Fibroblast of skin of back (primary cell): ENCODE data around the gene MYO1D.
"Not testable (repeated sequence)": the region's sequence is repeated elsewhere in the genome, so short reads cannot be mapped to it uniquely, and the experiment has no call there.

Experiments used
- DNase-seq: peaks from one replicate; pipeline ENCODE4 v3.0.0-alpha.2; 2013

Gene MYO1D

DNA sequence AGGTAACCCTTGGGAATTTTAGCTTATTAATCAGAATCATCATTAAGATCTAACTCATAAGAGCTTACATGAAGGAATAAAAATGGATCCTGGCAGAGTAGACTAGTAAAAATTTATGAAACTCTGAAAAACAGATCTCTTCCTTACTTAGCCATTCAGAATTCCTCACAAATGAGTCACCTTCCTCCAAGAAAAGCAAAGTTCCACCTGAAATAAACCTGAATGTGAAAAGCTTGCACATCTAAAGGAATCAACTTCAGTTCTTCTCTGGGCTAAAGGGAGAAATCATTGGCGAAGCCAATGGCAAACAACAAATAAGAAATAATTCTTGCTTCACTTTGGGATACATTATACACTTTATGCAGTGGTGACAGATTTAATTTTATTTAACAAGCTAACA is 22.7 kb downstream of the MYO1D start:
- DNase-seq = peak; percentile 12

DNA sequence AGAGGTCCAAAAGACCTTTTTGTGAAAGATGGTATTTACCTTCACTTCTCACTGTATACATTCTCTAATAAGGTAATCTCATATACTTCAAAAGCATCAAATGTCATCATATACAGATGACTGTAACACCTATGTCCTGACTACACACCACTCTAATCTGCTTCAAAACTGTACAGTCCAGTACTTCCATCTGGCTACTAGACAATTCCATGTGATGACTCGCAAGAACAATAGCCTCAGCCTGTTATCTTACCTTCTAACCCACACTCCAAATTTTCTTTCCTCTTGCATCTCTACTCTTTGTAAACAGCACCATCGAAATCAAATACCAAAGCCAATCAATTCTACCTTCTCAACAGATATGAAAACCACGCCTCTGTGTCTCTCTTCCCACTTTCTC is 24.1 kb downstream of the MYO1D start:
- peak; percentile 27 for DNase-seq

DNA sequence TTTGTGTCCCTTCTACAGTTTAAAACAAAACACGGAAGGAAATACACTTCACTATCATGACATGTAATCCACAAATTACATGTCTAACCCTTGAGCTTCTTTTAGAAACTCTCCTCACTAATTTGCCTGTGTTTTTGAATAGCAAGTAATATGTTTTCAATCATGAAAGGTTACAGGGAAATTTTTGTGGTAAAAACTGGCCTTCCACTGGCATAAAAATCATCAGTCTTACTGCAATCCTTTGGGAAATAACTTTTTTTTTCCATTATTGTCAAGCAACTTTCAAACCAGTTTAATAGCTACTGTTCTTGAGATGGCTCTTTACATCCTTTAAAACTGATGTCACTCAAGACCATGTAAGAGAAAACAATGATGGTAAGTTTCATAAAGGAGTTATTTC is 27.0 kb downstream of the MYO1D start:
- peak; percentile 13 for DNase-seq

DNA sequence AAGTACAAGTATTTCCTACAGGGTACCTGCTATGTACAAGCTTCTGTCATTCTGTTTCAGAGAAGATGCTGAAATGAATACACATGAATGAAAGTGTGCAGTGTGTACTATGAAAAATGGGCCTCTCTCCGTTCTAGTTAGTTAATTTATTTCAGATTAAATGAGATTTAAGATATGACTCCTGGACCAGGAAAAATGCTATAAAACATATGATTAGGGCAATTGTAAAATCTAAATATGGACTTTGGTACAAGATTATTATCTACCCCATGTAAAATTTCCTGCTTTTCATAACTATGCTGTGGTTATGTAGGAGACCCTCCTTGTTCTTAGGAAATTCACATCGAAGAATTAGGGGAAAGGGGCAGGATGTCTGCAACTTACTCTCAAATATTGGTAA is 28.9 kb downstream of the MYO1D start:
- no peak for DNase-seq

DNA sequence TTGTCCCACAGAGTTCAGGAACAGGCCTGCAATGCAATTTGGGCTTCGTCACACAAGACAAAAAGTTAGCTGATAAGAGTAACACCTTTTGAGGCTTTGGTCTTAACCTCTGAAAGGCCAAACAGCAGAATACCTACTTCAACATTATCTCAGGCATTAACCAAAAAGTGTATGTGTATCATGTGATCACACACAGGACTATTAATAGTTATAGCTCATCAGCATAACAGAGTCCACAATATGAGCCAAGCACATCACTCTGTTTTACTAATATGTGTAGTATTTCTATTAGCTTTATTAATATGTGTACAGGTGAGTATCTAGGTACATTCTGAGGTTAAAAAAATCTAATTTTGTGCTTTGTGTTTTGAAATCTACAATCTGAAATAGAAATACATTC is 30.8 kb downstream of the MYO1D start:
- no peak for DNase-seq

DNA sequence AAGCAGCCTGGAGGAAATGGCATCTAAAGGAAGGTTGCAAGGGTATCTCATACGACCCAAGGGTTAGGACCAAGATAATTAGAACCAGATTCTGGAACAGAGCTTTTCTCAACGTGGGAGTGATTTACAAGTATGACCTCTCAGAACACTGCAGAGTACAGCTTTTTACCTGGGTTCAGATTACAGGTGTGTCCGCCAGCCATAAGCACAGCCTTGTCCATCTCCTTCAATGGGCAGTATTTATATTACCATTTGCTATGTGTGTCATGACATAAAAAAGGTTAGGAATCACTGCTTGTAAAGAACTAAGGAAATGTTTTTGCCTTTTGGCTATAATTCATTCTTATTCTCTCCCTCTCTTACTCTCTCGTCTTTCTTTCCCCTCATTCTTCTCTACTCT is 36.7 kb downstream of the MYO1D start:
- no peak for DNase-seq

DNA sequence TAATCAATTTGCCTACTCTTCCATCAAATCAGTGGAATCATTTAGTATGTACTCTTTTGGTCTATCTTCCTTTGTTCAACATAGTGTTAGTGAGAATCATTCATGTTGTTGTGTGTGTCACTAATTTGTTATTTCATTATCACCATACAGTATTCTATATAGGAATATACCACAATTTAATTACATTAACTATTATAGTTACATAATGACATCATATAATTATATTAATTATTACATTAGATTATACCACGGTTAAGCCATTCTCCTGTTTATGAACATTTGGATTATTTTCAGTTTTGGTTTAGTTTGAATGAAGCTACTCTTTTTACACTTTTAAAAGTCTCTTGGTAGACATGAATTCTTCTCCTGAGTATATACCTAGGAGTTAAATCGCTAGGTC is 40.4 kb downstream of the MYO1D start:
- no peak for DNase-seq

DNA sequence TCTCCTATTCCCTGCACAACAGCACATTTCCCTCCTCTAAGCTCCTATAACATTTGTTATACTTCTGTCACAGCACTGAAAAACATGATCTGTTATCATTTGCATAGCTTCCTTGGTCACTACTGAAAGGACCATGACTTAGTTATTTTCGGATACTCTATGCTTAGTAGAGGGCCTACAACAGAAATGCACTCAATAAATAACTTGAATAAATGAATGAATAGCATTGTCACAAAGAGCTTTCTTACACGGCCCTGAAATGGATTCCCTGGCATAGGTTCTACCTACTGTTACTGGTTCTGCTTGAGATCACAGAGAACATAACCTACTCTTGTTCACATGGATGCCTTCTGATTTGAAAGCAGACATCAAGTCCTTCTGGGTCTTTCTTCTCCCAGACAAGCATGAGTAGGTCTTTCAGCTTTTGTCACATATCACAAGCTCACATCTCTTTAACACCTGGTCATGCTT is 41.6 kb downstream of the MYO1D start:
- no peak for DNase-seq

DNA sequence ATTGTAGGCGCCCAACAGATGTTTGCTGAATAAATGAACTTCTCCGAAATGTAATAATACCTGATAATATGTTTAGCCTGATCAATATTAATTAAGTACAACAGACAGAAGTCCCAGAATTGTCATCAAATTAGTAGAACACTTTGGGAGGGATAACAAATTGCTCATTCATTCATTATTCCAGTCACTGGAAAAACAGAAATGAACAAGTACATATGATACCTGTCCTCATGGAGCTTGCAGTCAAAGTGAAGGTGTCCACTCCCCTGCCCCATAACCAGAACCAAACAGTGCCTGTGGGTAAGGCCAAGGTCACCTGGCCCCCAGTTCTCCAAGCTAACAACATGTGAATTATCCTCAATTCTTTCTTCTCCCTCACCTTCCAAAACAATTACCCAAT is 42.8 kb downstream of the MYO1D start:
- no peak for DNase-seq

DNA sequence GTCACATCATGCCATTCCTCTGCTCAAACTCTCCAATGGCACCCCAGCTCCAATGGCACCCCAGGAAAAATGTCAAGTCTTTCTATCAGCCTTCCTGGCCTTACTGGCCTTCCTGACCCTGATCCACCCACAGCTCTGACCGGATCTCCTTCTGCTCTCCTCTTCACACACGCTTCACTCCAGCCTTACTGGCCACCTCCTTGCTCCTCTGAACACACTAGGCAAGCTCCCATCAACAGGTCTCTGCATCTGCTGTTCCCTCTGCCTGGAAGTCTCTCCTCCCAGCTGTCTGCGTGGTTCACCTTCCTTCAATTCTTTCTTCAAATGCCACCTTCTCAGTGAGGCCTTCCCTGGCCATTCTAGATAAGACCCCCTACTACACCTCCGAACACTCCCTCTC is 43.4 kb downstream of the MYO1D start:
- no peak for DNase-seq

DNA sequence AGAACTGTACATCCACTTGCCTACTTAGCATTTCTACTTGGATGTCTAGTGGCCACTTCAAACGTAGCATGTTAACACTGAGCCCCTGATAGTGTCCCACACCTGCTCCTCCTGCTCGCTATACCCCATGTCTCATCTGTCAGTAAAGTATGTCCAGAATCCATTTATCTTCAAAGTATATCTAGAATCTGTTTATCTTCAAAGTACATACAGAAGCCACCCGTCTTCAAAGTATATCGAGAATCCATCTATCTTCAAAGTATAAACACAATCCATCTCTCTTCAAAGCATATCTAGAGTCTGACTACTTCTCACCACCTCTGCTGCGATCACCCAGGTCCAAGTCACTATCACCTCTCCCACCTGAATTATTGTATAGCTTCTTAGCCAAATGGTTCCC is 43.8 kb downstream of the MYO1D start:
- DNase-seq = no peak

DNA sequence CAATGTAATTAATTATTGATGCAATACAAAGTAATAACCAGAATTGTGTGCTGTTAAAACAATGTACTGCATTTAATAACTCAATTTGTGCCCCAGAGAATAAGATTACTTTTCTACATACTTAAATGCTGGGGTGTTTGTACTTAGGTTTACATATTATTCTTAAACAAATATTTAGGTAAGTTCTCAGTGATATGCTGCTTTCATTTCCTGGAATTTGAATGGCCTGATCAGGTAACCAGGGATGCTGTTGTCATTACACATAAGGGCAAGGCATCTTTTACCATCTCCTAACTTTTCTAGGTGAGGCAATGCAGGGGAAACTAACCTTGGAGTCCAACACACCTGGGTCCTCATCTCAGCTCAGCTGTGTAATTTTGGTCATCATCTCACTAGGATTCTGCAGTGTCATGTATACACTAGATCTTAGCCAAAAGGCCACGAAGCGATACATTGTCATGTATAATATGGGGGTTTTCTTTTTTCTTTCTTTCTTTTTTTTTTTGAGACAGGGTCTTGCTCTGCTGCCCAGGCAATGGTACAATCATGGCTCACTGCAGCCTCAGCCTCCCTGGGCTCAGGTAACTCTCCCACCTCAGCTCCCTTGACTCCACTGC is 45.2 kb downstream of the MYO1D start:
- DNase-seq = no peak

DNA sequence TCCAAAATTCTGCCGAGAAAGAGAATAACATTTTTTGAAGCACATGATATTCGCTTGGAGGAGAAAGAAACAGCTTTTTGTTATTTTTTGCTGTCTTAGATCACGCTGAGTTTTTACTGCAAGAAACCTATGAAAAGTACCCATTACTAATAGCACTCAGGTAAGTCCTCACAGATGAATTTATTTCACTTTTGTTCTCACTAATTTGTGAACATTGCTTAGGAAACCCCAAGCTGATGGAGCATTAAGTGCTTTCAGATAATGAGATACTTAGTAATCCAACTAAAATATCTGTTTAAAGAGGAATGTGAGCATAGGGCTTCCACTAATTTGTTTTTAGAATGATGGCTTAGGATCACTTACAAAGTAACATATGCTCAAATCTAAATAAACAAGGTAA is 45.7 kb downstream of the MYO1D start:
- DNase-seq = no peak

DNA sequence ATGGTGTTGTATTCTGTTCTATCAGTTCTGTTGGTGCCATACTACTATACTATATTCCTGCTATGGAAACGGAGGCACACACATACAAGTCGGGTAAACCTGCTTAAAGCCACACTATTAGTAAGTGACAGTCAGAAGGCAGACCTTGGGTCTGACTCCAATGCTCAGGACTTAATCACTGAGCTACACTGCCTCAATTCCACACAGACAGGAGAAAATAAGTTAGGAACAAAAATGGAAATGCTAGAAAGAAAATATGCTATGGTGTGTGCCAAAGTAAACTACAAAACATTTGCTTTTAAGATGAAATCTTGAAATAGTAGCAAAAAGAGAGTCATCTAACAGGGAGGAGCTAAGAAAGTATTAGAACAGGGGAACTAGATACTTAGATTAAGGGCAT is 48.1 kb downstream of the MYO1D start:
- DNase-seq = peak; percentile 32

DNA sequence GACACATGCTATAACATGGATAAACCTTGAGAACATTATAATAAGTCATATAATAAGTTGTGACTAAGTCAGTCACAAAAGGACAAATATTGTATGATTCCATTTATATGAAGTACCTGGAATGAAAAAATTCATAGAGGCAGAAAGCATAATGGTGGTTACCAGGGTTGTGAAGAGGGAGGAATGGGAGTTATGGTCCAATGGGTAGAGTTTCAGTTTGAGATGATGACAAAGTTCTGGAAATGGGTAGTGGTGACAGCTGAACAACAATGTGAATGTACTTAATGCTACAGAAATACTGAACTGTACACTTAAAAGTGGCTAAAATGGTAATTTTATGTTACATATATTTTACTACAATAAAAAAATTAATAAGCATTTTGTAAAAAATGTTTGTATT is 49.7 kb downstream of the MYO1D start:
- no peak for DNase-seq

DNA sequence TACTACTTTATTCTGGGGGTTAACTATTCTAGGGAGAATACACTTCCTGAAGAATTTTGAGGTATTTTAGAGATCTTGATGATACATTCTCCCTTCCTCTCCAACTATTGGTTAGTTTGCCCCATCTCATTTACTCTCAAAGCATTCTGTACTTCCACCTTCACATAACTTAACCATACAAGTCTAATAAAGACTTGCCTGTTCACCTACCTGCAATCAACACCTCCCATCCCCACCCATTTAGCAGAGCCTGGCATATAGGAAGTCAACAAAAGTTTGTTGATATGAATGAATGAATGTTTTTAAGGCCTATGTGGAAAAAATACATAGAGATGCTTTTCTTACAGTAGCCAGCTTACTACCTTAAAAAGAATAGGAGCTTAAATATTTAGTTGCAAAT is 50.8 kb downstream of the MYO1D start:
- no peak for DNase-seq

DNA sequence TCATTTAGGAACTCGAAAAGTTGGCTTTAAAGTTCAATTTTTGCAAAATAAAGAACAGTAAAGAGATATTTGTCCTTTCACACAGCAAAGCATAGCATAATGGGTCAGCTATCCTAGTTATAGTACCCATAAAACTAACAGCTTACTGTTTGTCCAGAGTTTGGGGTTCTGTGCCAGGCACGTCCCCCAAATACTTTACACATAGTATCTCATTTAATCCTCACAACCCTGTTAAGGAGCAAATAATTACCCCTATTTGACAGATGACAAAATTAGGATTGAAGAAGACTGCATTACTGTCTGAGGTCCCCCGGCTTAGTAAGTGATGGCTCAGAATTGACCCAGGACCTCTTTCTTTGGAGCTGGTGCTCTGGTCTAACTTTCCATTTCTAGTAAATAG is 52.6 kb downstream of the MYO1D start:
- DNase-seq = no peak

DNA sequence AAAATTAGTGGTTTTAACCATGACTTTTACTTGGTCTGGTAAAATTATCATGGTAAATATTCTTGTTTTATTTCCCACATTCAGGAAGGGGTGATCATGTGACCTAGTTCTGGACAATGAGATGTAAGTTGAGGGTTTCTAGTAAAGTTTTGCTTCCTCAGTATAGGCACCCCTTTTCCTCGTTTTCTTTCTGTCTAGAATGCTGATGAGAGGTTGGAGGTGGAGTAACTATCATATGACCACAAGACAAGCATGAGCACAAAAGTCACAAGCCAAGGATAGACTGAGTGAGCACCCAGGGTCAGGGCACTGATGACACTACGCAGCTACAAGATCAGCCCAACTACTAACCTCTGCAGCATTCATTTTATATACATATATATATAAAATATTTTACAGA is 53.9 kb downstream of the MYO1D start:
- peak; percentile 11 for DNase-seq

DNA sequence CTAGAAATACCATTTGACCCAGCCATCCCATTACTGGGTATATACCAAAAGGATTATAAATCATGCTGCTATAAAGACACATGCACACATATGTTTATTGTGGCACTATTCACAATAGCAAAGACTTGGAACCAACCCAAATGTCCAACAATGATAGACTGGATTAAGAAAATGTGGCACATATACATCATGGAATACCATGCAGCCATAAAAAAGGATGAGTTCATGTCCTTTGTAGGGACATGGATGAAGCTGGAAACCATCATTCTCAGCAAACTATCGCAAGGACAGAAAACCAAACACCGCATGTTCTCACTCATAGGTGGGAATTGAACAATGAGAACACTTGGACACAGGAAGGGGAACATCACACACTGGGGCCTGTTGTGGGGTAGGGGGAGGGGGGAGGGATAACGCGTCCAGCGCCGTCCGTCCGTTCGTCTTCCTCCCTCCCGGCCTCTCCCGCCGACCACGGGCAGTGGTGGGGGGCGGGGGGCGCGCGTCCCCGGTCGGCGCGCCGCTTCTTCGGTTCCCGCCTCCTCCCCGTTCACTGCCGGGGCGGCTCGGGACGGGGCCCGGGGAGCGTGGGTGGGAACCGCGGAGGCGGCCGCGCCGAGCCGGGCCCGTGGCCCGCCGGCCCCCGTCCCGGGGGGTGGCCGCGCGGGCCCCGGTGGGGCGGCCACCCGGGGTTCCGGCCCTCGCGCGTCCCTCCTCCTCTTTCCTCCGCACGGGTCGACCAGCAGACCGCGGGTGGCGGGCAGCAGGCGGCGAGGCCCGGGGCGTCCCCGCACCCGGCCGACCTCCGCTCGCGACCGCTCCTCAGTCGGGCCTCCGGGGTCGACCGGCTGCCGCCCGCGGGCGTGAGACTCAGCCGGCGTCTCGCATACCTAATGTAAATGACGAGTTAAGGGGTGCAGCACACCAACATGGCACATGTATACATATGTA is 54.7 kb downstream of the MYO1D start:
- not testable (repeated sequence) for DNase-seq

DNA sequence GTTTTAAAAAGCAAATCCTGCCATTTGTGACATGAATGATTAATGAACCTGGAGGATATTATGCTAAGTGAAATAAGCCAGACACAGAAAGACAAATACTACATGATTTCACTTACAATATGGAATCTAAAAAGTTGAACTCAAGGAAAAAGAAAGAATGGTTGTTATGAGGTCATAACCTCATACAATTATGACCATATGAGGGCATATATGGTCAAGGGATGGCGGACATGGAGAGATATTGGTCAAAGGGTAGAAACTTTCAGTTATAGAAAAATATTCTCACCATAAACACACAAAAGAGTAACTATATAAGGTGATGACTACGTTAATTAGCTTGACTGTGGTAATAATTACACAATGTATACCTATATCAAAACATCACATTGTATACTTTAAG is 56.5 kb downstream of the MYO1D start:
- DNase-seq = no peak

DNA sequence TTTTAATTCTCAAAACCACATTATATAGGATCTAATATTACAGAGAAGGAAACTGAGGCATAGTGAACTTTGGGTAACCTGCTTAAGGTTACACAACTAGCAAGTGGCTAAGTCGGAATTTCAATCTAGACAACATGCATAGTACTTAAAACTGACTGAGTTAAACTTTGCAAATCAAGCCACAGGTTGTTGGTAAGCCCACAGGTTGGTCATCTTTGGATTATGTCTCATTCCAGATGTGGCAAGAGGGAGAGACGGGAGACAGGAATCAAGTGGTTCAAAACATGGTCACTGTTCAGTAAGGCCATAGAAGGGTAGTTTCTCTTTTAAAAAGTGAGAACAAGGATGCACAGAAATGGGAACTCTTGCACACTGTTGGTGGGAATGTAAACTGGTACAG is 57.1 kb downstream of the MYO1D start:
- no peak for DNase-seq

DNA sequence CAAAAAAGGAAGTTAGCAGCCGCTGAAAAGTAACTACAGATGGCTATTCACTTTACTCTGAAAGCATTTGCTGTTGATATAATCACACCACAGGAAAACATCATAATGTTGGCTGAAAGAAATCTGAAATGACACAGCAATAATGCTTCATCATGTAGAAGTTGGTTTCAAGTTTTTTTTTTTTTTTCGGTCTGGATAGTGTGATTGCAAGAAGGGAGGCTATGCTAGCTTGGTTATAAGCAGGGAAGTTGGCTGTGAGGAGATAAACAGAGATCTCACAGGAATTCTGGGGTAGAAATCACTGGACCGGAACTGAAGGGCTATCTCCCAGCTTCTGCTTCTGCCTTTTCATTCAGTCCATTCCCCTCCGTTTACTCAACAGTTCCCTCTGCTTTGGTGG is 57.9 kb downstream of the MYO1D start:
- peak; percentile 41 for DNase-seq

DNA sequence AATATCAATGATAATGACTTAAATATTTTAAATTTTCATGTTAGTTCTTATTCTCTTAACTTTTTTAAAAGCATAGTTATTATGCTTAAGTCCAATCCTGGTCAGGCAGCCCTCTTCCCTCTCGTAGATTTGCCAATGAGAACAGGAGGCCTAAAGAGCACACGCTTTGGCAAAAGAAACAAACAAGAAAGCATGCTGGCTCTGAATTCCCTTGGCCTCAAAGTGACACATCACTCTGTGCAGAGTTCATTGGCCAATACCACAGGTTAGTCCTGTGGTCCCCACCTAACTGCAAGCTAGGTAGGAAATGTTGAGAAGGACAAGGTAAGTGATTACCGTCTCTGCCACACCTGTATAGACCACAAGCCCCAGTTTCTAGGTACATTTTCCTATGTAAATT is 61.5 kb downstream of the MYO1D start:
- DNase-seq = no peak

DNA sequence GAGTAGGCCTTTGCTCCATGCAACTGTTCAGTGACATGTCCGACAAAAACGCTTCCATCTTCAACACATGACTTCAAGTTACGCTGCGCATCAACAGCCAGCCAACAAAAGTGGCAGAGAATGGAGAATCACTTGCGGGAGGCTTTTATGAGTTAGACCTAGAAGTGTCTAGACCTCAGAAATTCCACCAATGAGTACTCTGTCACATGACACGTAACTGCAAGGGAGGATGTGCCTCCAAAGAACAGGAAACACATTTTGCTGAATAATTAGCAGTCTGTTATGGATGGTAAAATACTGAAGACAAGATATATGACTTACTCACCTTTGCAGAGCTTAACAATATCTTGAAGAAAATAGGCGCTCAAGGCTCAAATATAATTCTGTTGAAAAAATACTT is 62.1 kb downstream of the MYO1D start:
- DNase-seq = peak; percentile 28
